ENCODE data around the gene CHST13.

DNA sequence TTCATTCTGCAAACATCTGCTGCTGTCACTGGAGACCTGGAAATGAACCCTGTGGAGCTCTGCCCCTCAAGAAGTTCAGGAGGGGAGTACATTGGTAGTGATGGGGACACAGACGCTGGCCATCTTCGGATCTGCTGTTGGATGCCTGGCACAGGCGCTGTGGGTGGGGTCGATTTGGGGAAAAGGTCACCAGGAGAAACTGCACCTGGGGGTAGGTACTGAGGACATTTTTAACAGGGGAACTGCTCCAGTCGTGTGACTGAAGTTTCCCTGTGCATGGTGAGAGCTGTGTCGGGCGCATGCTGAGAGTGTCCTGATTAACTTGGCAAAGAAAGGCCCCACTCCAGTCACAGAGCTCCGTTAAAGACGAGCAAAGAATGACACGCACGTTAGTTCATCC lies 9.8 kb upstream of the CHST13 start:
- TF ChIP-seq, protein P1, sequence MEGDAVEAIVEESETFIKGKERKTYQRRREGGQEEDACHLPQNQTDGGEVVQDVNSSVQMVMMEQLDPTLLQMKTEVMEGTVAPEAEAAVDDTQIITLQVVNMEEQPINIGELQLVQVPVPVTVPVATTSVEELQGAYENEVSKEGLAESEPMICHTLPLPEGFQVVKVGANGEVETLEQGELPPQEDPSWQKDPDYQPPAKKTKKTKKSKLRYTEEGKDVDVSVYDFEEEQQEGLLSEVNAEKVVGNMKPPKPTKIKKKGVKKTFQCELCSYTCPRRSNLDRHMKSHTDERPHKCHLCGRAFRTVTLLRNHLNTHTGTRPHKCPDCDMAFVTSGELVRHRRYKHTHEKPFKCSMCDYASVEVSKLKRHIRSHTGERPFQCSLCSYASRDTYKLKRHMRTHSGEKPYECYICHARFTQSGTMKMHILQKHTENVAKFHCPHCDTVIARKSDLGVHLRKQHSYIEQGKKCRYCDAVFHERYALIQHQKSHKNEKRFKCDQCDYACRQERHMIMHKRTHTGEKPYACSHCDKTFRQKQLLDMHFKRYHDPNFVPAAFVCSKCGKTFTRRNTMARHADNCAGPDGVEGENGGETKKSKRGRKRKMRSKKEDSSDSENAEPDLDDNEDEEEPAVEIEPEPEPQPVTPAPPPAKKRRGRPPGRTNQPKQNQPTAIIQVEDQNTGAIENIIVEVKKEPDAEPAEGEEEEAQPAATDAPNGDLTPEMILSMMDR (conservative IDR thresholded peaks at IDR 0.05) = no peak
- no peak for TF ChIP-seq EZH2 (IDR thresholded peaks at IDR 0.05; ENCODE audit: low read depth)

Measured in PC-9 (cell line).